Measurements from ENCODE around the gene SYNGR2.

SYNGR2 gene

GRCh38 chr17:78173097-78173715 lies 4.8 kb downstream of the SYNGR2 start:
- no peak for DNase-seq

- no peak for DNase-seq
Measured at GRCh38 chr17:78174346-78174869, 6.0 kb downstream of the SYNGR2 start.

GRCh38 chr17:78174870-78175642 lies 6.7 kb downstream of the SYNGR2 start:
- no peak for DNase-seq

GRCh38 chr17:78175643-78175981 lies 7.2 kb downstream of the SYNGR2 start:
- DNase-seq: no peak

GRCh38 chr17:78176548-78177025 lies 8.2 kb downstream of the SYNGR2 start:
- no peak for DNase-seq

GRCh38 chr17:78179372-78179771 lies 11.0 kb downstream of the SYNGR2 start:
- no peak for DNase-seq

- DNase-seq: no peak
Measured at GRCh38 chr17:78180083-78180482, 11.7 kb downstream of the SYNGR2 start.

GRCh38 chr17:78180508-78180907 lies 12.1 kb downstream of the SYNGR2 start:
- DNase-seq: no peak

- DNase-seq: no peak
Measured at GRCh38 chr17:78182504-78182903, 14.1 kb downstream of the SYNGR2 start.

- DNase-seq: no peak
Measured at GRCh38 chr17:78183916-78184315, 15.5 kb downstream of the SYNGR2 start.

GRCh38 chr17:78184351-78184750 lies 16.0 kb downstream of the SYNGR2 start:
- no peak for DNase-seq

- no peak for DNase-seq
Measured at GRCh38 chr17:78184868-78185267, 16.5 kb downstream of the SYNGR2 start.

GRCh38 chr17:78185981-78186691 lies 17.8 kb downstream of the SYNGR2 start:
- DNase-seq: no peak

- DNase-seq: peak; percentile 92
Measured at GRCh38 chr17:78186692-78187595, 18.6 kb downstream of the SYNGR2 start, which contains the start of the genes AFMID and TK1. Gene AFMID, plus strand, starts transcription at chr17:78187362. Its CDS starts 9 bp downstream, at chr17:78187371. Gene TK1, minus strand, starts transcription at chr17:78187052. Its CDS starts 58 bp downstream, at chr17:78186994.

GRCh38 chr17:78196716-78197115 lies 28.3 kb downstream of the SYNGR2 start:
- no peak for DNase-seq

- no peak for DNase-seq
Measured at GRCh38 chr17:78197147-78197832, 28.9 kb downstream of the SYNGR2 start.

- no peak for DNase-seq
Measured at GRCh38 chr17:78200451-78200850, 32.1 kb downstream of the SYNGR2 start.

- DNase-seq: no peak
Measured at GRCh38 chr17:78202666-78203065, 34.3 kb downstream of the SYNGR2 start.

GRCh38 chr17:78204387-78205123 lies 36.2 kb downstream of the SYNGR2 start:
- no peak for DNase-seq

- DNase-seq: no peak
Measured at GRCh38 chr17:78205124-78205775, 36.9 kb downstream of the SYNGR2 start.
